ENCODE results near the gene POMT2. TPM values are rescaled to one million over a fixed set of nuclear protein-coding genes. Genes with fewer than 3 reads are reported as not detected.
A peak's percentile ranks its signal among the peaks of the same experiment; 100 is the strongest.

POMT2 gene
- total RNA-seq, 1 donor from 2014 or later: 14.7 TPM

DNA sequence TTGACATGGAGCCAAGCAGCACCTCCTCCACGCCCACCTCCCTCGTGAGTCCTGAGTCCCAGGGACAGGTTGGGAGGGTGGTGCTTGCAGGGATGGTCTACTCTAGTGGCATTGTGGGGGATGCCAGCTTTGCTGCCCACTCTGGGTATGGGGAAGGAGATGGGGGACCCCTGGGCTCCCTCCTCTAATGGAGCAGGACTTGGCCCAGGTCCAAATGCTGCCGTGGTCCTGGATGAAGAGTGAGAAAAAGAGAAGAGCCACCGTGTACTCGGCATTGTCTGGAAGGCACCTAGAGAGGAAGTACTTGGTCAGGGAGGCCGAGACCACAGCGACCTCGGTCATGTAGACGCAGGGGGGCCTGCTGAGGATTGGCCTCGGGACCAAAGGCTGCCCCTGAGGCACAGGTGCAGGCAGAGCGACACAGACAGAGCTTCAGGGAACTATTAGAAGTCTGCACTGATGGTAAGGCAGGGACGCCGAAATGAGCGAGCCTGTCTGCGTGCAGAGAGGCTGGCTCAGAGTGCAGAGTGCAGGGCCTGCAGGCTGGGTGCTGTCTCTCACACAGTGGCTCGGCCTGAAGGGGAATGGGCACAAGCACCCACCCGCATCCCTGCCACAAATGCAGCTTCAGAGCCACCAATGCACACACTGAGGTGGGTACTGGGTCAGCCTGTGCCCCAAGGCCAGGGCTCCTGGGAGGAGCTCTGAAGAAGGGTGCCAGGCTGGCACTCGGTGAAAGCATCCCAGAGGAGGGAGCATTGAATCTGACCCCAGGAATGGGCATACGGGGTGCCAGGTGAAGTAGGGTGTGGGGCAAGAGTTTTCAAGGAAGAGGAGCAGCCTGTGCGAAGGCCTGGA lies 67.1 kb downstream of the POMT2 start:
- intact Hi-C loops (cut with DNase I): no loop called here
- no peak for ATAC-seq
- DNase-seq (ENCODE audit: missing footprints): no peak

DNA sequence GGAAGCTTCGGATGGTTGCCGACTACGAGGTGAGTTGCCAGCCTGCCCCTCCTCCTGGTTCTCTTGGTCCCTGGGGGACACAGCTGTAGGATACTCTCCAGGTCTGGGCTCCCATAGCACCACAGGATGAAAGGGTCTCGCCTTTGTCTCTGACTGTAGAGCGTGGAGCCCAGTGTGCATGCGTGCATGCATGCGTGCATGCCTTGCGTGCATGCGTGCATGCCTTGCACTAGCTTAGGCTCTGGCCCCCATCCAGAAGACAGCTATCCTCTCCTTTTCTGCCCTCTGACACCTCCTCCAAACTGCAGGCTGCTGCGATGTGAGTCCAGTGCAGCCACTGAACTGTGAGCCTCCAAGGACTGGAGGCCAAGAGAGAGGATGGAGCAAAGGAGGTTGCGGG lies 68.8 kb downstream of the POMT2 start:
- intact Hi-C loops (cut with DNase I): no loop called here
- ATAC-seq: no peak
- no peak for DNase-seq (ENCODE audit: missing footprints)

DNA sequence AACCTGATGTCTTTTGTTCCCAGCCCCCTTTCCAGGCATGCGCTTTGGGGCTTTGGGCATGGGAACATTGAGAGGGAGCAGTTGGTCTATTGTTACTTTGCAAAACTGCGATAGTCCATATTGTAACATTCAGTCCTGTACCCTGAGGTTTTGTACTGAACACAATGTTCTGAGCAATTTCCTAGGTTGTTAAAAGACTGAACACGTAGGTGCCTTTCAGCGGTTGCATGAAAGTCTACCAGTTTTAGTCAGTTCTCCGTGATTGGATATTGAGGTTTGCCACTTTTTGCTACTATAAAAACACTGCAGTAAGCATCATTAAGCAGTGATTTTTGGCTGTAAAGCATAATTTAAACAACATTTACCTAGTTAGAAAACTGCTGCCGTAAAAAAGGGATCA lies 69.8 kb downstream of the POMT2 start:
- intact Hi-C loops (cut with DNase I): no loop called here
- ATAC-seq (no peak), DNase-seq (ENCODE audit: missing footprints) (no peak)

DNA sequence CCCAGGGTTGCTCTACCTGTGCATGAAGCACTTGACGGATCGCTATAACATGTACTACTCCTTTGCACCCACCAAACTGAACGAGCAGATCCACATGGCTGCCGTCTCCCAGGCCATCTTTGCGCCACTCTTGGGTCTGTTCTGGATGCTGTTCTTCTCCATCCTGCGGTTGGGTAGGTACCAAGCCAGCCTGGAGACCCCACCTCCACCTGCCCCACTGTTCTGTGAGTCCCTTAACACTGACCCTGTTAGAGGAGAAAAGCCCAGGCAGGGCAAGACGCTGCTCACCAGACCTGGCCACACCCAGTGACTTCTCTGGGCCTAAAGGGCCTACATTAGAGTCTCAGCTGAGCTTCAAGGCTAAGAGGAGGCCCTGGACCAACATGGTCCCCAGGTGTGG lies 71.4 kb downstream of the POMT2 start:
- no peak for ATAC-seq
- intact Hi-C loops (cut with DNase I): no loop called here
- no peak for DNase-seq (ENCODE audit: missing footprints)

DNA sequence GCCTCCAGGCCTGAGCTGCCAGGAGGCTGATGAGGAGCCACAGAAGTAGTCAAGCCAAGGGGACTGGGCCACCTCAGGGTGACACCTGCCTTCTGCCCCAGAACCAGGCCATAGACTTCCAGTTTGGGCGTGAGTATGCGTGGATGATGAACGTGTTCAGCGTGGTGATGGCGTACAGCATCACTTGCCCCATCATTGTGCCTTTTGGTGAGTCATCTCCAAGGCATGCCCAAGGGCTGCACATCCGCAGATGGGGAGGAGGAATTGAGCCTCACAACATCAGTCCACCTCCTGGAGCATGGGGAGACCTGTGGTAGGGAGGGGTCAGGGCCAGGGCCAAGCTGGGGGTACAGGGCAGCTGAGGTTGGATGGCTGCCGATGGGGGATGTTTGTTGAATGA lies 72.0 kb downstream of the POMT2 start:
- DNase-seq (ENCODE audit: missing footprints): no peak
- intact Hi-C loops (cut with DNase I): no loop called here
- ATAC-seq: no peak

DNA sequence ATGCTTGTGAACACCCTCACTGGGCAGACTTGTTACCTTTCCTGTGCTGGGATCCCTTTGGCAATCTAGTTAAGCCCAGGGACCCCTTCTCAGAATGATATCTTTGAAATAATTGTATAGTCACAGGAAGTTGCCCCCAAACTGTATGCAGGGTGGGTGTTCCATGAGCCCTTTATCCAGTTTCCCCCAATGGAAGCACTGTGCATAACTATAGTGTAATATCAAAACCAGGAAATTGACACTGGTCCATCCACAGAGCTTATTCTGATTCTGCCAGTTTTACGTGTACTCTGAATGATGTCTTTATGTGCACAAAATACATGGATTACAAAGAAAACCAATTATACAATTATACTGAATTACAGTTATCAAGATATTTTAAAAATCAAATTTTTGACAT lies 73.9 kb downstream of the POMT2 start:
- DNase-seq (ENCODE audit: missing footprints) (no peak), ATAC-seq (no peak)
- intact Hi-C loops (cut with DNase I): no loop called here

DNA sequence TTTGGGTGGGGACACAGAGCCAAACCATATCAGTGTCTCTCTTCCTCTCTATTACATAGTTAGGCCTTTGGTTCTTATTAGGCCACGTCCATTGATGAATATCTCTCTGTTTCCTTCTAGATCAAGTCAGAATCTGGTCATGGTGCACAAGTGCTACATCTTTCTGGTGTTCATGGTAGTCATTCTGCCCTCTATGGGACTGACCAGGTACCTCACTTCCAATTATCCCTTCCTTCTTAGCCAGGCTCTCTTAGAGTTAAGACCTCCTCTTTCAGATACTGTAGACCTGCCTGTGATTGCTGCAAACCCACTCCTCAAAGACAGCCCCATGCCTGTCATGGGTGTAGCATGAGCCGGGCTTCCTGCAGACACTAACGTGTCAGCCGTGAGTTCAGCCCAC lies 74.9 kb downstream of the POMT2 start:
- no peak for DNase-seq (ENCODE audit: missing footprints)
- ATAC-seq: no peak
- intact Hi-C loops (cut with DNase I): no loop called here

DNA sequence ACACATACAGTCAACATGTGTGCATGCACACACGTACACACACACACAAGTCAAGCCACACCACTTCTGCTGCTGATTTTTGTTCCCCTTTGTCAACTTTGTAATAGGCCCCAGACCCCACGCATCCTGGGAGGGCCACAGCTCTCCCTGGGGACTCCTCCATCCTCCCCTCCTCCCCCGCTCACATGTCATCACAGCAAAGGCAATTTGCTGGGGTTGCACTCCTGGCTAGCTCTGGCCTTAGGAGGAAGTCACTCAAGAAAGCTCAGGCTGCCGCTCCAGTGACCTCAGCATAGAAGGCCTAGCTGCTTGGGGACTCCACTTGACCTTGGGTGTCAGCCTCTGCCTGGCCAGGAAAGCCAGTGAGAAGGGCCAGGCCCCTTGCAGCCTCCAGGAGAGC lies 76.8 kb downstream of the POMT2 start:
- no peak for ATAC-seq
- no peak for DNase-seq (ENCODE audit: missing footprints)
- intact Hi-C loops (cut with DNase I): no loop called here

DNA sequence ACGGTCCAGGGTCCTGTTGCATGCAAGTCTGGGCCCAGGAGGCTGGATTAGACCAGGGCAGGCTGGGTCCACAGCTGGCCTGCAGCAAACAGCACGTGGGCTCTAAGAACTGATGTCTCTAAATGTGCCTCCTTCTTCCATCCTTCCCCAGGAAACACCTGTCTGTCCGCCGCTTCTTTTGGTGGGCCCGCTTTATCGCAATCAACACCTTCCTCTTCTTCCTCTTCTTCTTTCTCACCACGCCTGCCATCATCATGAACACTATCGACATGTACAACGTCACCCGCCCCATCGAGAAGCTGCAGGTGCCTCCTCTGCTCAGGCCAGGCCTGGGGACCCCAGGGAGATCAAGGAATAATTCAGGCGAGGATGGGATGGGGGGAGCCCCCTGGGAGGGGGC lies 77.9 kb downstream of the POMT2 start:
- DNase-seq (ENCODE audit: missing footprints) (no peak), ATAC-seq (no peak)
- intact Hi-C loops (cut with DNase I): no loop called here

DNA sequence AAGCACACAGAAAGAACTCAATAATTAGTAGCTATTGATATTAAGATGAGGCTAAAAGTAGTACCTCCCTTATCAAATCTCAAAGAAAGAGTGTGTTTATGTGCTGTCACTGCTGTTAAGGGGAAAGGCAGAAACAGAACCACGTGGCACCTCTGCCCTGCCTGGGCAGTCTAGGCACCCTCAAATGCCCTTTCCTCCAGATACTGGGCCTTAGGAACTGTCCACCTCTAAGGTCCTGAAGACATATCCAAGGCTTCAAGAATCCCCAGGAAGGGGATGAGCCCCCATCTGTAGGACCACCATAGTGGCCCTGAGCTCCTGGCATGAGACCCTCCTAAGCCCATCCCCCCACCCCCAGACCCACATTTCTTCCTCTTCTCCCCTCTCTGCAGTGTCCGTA lies 78.7 kb downstream of the POMT2 start:
- ATAC-seq: peak; percentile 32
- no peak for DNase-seq (ENCODE audit: missing footprints)
- intact Hi-C loops (cut with DNase I): no loop called here

DNA sequence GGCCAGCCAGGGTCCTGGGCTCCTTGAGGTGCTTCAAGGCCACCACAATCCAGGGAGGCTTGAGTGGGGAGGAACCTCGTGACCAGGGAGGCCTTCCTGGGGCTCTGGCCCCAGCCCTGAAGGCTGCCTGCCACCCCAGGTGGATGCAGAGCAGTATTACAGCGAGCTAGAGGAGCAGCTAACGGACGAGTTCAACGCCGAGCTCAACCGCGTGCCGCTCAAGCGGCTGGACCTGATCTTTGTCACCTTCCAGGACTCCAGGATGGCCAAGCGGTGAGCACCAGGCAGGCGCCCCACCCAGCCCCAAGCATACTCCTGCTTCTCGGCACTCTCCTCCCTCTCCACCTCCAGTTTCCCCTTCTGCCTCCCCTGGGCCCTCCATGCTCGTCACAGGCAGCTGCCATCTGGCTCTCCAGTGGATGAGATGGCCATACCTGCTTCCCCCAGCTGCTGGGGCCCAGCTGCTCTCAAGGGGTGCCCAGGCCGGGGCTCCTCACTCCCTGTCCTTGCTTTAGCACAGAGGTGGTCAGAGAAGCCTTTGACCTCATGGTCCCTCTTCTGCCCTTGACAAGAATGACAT lies 80.3 kb downstream of the POMT2 start:
- intact Hi-C loops (cut with DNase I): no loop called here
- DNase-seq (ENCODE audit: missing footprints) (no peak), ATAC-seq (no peak)

DNA sequence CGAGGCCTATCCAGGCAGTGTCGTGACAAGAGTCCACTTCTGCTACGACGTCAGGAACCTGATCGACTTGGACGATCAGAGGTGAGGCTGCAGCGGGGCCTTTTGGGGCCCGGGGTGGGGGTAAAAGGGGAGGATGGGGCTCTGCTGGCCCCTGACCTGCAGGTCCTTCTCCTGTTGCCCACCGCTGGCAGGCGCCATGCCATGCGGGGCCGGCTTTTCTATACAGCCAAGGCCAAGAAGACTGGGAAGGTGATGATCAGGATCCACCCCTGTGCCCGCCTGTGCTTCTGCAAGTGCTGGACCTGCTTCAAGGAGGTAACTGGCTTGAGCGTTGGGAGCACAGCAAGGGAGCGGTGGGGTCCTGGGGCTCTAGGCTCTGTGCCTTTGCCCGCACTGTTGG lies 81.3 kb downstream of the POMT2 start:
- DNase-seq (ENCODE audit: missing footprints): no peak
- intact Hi-C loops (cut with DNase I): no loop called here
- ATAC-seq: no peak

DNA sequence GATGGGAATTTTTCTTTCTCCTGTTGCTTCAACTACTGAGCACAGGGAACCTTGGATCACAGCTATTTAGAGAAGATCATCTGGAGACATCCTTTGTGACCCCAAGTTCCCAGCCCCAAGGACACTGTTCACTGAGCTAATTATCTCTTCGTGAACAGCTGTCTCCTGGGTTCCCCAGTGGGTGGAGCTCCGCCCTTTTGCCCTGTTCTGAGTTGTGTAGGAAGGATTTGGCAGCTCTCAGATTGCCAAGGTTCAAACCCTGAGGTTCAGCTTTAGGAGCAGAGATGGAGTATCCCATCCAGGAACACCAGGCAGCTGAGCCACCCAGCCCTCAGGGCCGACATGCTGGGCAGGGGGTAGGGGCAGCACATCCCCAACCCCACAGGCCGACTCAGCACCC lies 81.7 kb downstream of the POMT2 start:
- intact Hi-C loops (cut with DNase I): no loop called here
- ATAC-seq (no peak), DNase-seq (ENCODE audit: missing footprints) (no peak)

DNA sequence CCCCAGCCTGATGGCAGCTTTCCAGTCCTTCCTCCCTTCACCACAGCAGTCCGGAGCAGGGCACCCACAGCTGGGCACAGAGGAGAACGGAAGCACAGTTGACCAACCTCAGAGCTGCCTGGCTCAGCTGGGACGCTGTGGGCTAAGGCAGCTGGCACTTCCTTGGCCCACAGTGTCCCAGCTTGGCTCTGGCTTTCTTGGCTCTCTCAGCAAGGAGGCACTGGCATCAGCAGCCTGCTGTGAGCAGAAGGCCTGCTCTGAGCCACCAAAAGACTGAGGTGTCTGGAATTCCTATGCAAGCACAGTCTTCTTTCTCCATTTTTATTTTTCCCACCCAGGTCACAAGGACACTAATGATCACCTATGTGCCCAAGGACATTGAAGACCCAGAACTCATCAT lies 82.3 kb downstream of the POMT2 start:
- no peak for ATAC-seq
- intact Hi-C loops (cut with DNase I): no loop called here
- no peak for DNase-seq (ENCODE audit: missing footprints)

DNA sequence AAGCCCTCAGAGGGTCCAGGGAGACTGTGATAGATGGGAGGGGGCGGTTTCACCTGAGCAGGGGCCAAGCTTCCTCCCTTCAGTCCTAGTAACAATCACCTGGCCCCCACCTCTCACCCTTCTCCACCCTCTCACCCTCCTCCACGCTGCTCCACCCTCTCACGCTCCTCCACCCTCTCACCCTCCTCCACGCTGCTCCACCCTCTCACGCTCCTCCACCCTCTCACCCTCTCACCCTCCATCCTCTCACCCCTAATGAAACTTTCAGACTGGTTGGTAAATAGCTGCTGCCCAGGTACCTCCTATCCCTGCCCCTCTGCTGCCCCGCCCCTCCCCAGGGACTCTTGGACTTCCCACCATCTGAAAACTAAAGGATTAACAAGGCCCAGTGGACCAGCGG lies 83.9 kb downstream of the POMT2 start:
- no peak for ATAC-seq
- DNase-seq (ENCODE audit: missing footprints): no peak
- intact Hi-C loops (cut with DNase I): no loop called here

DNA sequence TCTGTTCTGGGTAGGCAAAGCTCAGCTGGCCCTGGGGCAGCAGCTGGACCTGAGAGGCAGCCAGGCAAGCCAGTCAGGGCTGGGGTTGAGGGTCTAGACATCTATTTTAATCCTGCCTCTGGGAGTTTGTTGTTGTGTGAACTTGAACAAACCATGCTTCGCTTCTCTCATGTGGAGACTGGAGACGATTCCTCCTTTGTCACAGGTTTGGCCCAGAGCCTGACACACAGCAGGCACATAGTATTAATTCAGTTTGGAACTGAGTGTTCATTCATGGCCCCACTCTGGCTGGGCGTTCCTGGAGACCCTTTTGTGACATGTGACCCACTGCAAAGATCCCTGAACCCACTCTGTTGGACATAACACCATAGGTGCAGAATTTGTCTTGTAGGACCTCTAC lies 89.0 kb downstream of the POMT2 start:
- ATAC-seq: no peak
- intact Hi-C loops (cut with DNase I): no loop called here

DNA sequence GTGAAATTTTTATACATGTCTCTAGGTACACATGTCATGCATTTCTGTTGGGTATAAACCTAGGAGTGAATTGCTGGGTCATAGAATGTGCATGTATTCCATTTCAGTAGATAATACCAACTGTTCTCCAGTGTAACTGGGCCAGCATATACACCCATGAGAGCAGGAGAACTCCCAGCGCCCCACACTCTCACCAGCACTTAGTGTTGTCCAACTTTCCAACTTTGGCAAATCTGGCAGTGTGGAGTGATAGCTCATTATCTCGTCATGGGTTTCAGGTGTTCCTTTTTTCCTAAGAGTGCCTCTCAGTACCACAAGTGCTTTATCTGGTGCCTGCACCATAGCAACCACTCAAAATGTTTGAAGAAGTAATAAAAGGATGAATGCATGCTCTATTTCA lies 89.8 kb downstream of the POMT2 start:
- no peak for DNase-seq (ENCODE audit: missing footprints)
- intact Hi-C loops (cut with DNase I): no loop called here
- ATAC-seq: no peak

More for the DNA sequence above, 89.0 kb downstream of the POMT2 start:
- no peak for DNase-seq (ENCODE audit: missing footprints)

DNA sequence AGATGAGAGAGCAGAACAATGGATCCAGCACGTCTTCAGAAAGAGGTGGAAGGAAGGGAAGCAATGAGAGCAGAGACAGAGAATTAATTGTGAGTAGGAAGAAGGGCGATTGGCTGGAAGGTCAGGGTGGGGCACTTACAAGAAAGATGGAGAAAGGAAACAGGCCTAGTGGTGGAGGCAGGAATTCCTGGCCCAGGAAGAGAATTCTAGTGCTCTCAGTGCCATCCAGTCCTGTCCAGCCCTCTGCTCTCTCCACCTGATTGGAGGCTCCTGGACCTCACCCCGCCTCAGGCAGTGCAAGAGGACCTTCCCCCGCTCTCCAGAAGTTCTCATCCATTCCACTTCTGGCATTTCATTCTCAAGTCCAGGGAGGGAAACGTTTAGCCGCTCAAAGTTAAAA lies 92.6 kb downstream of the POMT2 start:
- no peak for DNase-seq (ENCODE audit: missing footprints)
- intact Hi-C loops (cut with DNase I): no loop called here
- no peak for ATAC-seq

DNA sequence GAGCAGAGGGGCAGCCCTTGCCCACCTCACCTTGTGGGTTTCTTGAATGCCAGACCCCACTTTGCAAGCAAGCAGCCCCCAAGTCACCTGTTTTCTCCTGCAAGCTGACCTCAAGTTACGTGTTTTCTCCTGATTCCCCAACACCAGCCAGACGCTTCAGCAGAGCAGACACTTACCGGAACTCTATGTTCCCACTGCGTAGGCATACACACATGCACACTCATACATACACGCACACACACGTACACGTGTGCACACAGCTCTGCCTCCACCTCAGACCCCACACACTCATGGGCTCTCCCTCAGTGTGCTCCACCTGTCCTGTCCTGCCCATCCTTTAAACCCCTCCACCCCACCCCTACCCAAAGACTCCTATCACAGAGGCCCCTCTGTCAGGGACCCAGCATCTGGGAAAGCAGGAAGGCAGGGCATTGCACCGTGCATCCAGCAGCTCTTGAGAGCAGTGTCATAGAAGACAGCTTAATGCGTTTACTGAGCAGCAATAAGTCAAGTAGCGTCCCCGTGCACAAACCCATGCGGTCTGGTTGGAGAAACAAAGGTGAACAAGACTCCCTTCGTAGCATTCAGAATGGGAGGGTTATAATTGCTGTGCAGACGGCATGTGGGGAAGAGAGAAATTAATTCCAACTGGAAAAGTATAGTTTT lies 94.7 kb downstream of the POMT2 start:
- intact Hi-C loops (cut with DNase I): no loop called here
- DNase-seq (ENCODE audit: missing footprints) (no peak), ATAC-seq (no peak)

DNA sequence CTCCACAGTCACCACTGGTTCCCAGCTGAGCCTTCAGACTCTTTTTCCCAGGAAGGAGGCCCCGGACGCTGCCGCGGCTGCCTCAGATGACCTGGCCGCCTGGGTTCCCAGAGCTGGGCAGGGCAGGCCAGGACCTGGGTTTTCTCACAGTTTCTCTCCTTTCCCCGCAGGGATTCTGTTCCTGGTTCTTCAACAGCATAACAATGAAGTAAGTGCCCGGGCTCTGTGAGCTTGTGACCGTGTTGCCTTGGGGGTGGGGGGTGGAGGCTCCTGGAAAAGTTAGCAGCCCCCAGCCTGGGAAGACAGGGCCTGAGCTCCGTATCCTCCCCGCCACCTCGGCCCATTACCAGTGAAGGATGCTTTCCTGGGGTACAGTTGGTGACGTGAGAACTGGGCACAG lies 95.4 kb downstream of the POMT2 start:
- intact Hi-C loops (cut with DNase I): no loop called here
- ATAC-seq: no peak
- DNase-seq (ENCODE audit: missing footprints): no peak
